Spleen (tissue), 7 donors: ENCODE results near the gene RIN2.

Experiments
- CTCF ChIP-seq, 11 experiments: fragments of 200-600 bp in 7 of 11; fragments of 450-650 bp in 4 of 11; sonication (generic) in 4 of 11; IDR thresholded peaks in 8 of 11; conservative IDR thresholded peaks in 3 of 11; 1 replicate in 7 of 11; 2 replicates in 4 of 11; pipeline versions ENCODE4 v1.4.0 to v1.8.0; 2016 to 2021; ENCODE audit warnings: antibody characterized with exemption in 11 of 11, inconsistent platforms in 4 of 11, mild to moderate bottlenecking in 1 of 11
- POLR2A ChIP-seq, 3 donors: fragments of 450-650 bp; IDR thresholded peaks; one replicate each; pipeline ENCODE4 v1.5.1; 2017; ENCODE audit warnings: antibody characterized with exemption in 3 of 3, mild to moderate bottlenecking in 1 of 3
- donor health status: DM: no; HTN: no; CAD: no; lungs with moderate emphysema.
- donor health status: DM: no; HTN: no; CAD: no.
- donor health status: DM: no; HTN: no; CAD: no.

- TF ChIP-seq CTCF (IDR thresholded peaks at IDR 0.05 in 8 of 11, conservative IDR thresholded peaks at IDR 0.05 in 3 of 11) = no peak
- TF ChIP-seq POLR2A (IDR thresholded peaks at IDR 0.05) = no peak
Observed at GRCh38 chr20:19748681-19749080, 9.4 kb upstream of the RIN2 start.
